Measurements from ENCODE around the gene MYO5A.
A peak's percentile ranks its signal among the peaks of the same experiment; 100 is the strongest.

Gene MYO5A

GRCh38 chr15:52357949-52358348 is 170.7 kb downstream of the MYO5A start:
- no peak for DNase-seq

- DNase-seq: no peak
Observed at GRCh38 chr15:52352086-52352485, 176.6 kb downstream of the MYO5A start.

GRCh38 chr15:52351206-52351908 is 177.3 kb downstream of the MYO5A start:
- peak; percentile 18 for DNase-seq

- DNase-seq: no peak
Observed at GRCh38 chr15:52350423-52350822, 178.3 kb downstream of the MYO5A start.

GRCh38 chr15:52349052-52349700 is 179.5 kb downstream of the MYO5A start:
- DNase-seq: peak; percentile 80

- peak; percentile 65 for DNase-seq
Observed at GRCh38 chr15:52348056-52348745, 180.5 kb downstream of the MYO5A start.

GRCh38 chr15:52344592-52344991 is 184.1 kb downstream of the MYO5A start:
- DNase-seq: no peak

- DNase-seq: peak; percentile 20
Observed at GRCh38 chr15:52343831-52344230, 184.8 kb downstream of the MYO5A start.

GRCh38 chr15:52340093-52340492 is 188.6 kb downstream of the MYO5A start:
- DNase-seq: no peak

- DNase-seq: no peak
Observed at GRCh38 chr15:52338891-52339290, 189.8 kb downstream of the MYO5A start.

GRCh38 chr15:52338058-52338457 is 190.6 kb downstream of the MYO5A start:
- DNase-seq: no peak

- peak; percentile 80 for DNase-seq
Observed at GRCh38 chr15:52337198-52337853, 191.4 kb downstream of the MYO5A start.

GRCh38 chr15:52336529-52336928 is 192.2 kb downstream of the MYO5A start:
- peak; percentile 7 for DNase-seq

- peak; percentile 54 for DNase-seq
Observed at GRCh38 chr15:52334491-52335160, 194.1 kb downstream of the MYO5A start.

GRCh38 chr15:52331490-52332240 is 197.0 kb downstream of the MYO5A start:
- DNase-seq: peak; percentile 63

- no peak for DNase-seq
Observed at GRCh38 chr15:52329987-52330386, 198.7 kb downstream of the MYO5A start.

- no peak for DNase-seq
Observed at GRCh38 chr15:52329150-52329549, 199.5 kb downstream of the MYO5A start.

- DNase-seq: no peak
Observed at GRCh38 chr15:52328680-52329079, 200.0 kb downstream of the MYO5A start.

GRCh38 chr15:52326756-52327155 is 201.9 kb downstream of the MYO5A start:
- peak; percentile 10 for DNase-seq

GRCh38 chr15:52324109-52324508 is 204.6 kb downstream of the MYO5A start:
- DNase-seq: no peak

GRCh38 chr15:52318729-52319500 is 209.8 kb downstream of the MYO5A start:
- DNase-seq: no peak

All from fibroblast of skin of right biceps (primary cell).